T-helper 2 cell treated with Interferon-gamma antibody and Interleukin-4, amounts not matched to agents 5 μg/mL and 100 μg/mL, for 36 hours (primary cell): ENCODE results near the gene CPNE6.

Source experiments
- DNase-seq: peaks from one replicate; pipeline ENCODE4 v3.0.0; 2021; ENCODE audit warnings: low spot score
- H3K27ac Mint-ChIP-seq: one replicate; pipeline ENCODE4 v1.8.0; 2021; ENCODE audit warnings: mild to moderate bottlenecking, mixed read lengths
- H3K27me3 Mint-ChIP-seq: one replicate; pipeline ENCODE4 v1.8.0; 2021; ENCODE audit warnings: low read depth, mixed read lengths
- H3K36me3 Mint-ChIP-seq: one replicate; pipeline ENCODE4 v1.8.0; 2021; ENCODE audit warnings: low read depth, mixed read lengths
- H3K4me1 Mint-ChIP-seq: one replicate; pipeline ENCODE4 v1.8.0; 2021; ENCODE audit warnings: low read depth, mixed read lengths
- H3K4me3 Mint-ChIP-seq: one replicate; pipeline ENCODE4 v1.8.0; 2022; ENCODE audit warnings: mild to moderate bottlenecking, moderate library complexity, mixed read lengths
- H3K9me3 Mint-ChIP-seq: one replicate; pipeline ENCODE4 v1.8.0; 2021; ENCODE audit warnings: mixed read lengths

The CPNE6 gene

DNA sequence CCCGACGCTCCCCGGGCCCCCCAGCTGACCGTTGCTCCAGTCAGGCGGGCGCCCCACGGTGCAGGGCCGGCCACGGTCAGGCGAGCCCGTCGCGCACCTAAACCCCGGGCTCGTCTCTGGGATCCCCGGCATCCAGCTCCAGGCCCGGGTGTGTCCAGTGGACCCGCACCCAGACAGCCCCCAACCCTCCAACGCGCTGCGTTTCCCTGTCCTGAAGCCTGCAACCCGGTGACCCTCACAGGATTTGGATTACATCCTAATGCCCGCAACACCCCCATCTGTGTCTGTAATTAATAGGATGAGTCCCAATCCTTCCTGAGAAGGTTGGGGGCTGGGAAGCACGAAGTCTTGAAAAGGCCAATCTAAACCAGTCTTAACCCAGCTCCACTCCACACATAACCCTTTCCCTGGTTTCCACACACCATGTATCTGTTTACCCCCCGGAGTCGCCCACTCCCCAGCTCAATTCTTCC lies 10.4 kb downstream of the CPNE6 start:
- Mint-ChIP-seq H3K36me3 (no peaks in the 10 kb centered on the region), H3K9me3 (no peaks in the 10 kb centered on the region), H3K27ac (peak overlapping the region; percentile 79), H3K4me3 (peak overlapping the region; percentile 79), H3K27me3 (peaks cover 5% of the 10 kb centered on the region), H3K4me1 (peaks cover 19% of the 10 kb centered on the region)
- DNase-seq = no peak

- peak overlapping the region; percentile 79 for H3K4me3 Mint-ChIP-seq
- peaks cover 19% of the 10 kb centered on the region for H3K4me1 Mint-ChIP-seq
- peak overlapping the region; percentile 79 for H3K27ac Mint-ChIP-seq
- H3K27me3 Mint-ChIP-seq = peaks cover 5% of the 10 kb centered on the region
- no peak for DNase-seq
- no peaks in the 10 kb centered on the region for H3K36me3 Mint-ChIP-seq
- no peaks in the 10 kb centered on the region for H3K9me3 Mint-ChIP-seq
Observed at GRCh38 chr14:24082411-24083080, 11.2 kb downstream of the CPNE6 start.

- H3K4me3 Mint-ChIP-seq = no peak overlapping the region
- H3K27ac Mint-ChIP-seq = no peak overlapping the region
- no peak for DNase-seq
- peaks cover 19% of the 10 kb centered on the region for H3K4me1 Mint-ChIP-seq
- H3K9me3 Mint-ChIP-seq = no peaks in the 10 kb centered on the region
- no peaks in the 10 kb centered on the region for H3K36me3 Mint-ChIP-seq
- peaks cover 5% of the 10 kb centered on the region for H3K27me3 Mint-ChIP-seq
Observed at GRCh38 chr14:24083462-24083861, 12.1 kb downstream of the CPNE6 start.

GRCh38 chr14:24084440-24084839 lies 13.1 kb downstream of the CPNE6 start:
- Mint-ChIP-seq H3K27ac (no peak overlapping the region), H3K4me3 (no peak overlapping the region)

GRCh38 chr14:24085215-24085614 lies 13.9 kb downstream of the CPNE6 start:
- Mint-ChIP-seq H3K36me3 (no peaks in the 10 kb centered on the region), H3K27me3 (peaks cover 5% of the 10 kb centered on the region), H3K27ac (no peak overlapping the region), H3K9me3 (no peaks in the 10 kb centered on the region), H3K4me1 (peaks cover 18% of the 10 kb centered on the region), H3K4me3 (no peak overlapping the region)
- DNase-seq = no peak

More at GRCh38 chr14:24084440-24084839, 13.1 kb downstream of the CPNE6 start:
- H3K4me1 Mint-ChIP-seq = peaks cover 17% of the 10 kb centered on the region
- no peaks in the 10 kb centered on the region for H3K36me3 Mint-ChIP-seq
- H3K9me3 Mint-ChIP-seq = no peaks in the 10 kb centered on the region
- no peak for DNase-seq
- H3K27me3 Mint-ChIP-seq = peaks cover 5% of the 10 kb centered on the region

DNA sequence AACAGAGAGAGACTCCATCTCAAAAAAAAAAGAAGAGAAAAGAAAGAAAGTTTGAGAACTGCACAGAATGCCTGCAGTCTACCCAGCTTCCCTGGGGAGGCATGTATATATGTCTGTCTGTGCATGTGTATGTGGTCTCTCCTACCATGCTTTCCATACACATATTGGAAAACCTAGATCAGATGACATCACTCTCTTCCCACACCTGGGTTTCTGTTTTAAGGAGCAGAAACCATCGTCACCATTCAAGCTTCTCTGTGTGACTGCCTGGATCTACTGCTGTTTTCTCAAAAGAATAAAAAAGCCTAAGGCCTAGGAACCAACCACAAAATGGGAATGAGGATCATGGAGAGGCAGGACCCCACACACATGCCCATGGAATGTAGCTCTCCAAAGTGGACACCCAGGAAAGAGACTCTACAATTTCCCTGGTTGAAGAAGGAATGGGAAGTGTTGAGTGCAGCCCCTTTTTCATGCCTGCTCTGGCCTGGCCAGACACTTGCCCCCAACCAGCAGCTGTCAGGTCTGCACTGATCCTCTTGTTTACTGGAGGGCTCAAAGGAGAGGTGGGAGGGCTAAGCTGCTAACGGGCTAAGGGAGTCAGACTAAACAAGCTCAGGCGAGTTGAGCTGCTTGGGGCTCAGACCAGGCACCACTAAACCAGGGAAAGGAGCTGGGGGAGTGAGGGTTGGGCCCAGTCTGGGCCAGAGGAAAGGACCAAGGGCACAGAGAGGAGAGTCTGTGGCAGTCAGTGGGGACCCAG lies 15.0 kb downstream of the CPNE6 start:
- Mint-ChIP-seq H3K27ac (no peak overlapping the region), H3K27me3 (peaks cover 5% of the 10 kb centered on the region), H3K9me3 (no peaks in the 10 kb centered on the region), H3K36me3 (no peaks in the 10 kb centered on the region), H3K4me3 (no peak overlapping the region), H3K4me1 (peaks cover 15% of the 10 kb centered on the region)
- DNase-seq = no peak

GRCh38 chr14:24087004-24087403 lies 15.6 kb downstream of the CPNE6 start:
- peaks cover 12% of the 10 kb centered on the region for H3K4me1 Mint-ChIP-seq
- H3K27me3 Mint-ChIP-seq = peaks cover 3% of the 10 kb centered on the region
- H3K9me3 Mint-ChIP-seq = no peaks in the 10 kb centered on the region
- H3K27ac Mint-ChIP-seq = no peak overlapping the region
- H3K36me3 Mint-ChIP-seq = no peaks in the 10 kb centered on the region
- H3K4me3 Mint-ChIP-seq = no peak overlapping the region
- no peak for DNase-seq

DNA sequence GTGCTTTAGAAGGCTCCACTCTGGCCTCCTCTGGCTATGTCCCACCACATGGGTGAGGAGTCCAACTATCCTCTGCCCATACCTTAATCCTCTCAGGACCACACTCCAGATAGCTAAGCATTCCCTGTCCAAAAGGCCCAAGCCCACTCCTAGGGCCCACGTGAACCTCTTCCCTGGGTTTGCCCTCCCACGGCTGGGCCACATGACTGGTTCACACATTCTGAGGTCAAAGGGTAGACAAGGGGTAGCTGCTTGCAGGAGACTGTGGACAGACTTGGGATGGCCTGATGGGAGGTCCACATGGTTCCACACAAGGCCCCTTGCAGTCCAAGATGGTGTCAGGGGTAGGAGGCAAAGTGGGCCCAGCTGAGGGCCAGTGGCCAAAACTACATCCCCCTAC lies 16.7 kb downstream of the CPNE6 start:
- no peaks in the 10 kb centered on the region for H3K36me3 Mint-ChIP-seq
- no peak overlapping the region for H3K4me3 Mint-ChIP-seq
- no peak overlapping the region for H3K27ac Mint-ChIP-seq

GRCh38 chr14:24089890-24090289 lies 18.5 kb downstream of the CPNE6 start:
- peaks cover 21% of the 10 kb centered on the region for H3K4me1 Mint-ChIP-seq

More for the DNA sequence above, 16.7 kb downstream of the CPNE6 start:
- DNase-seq = no peak
- Mint-ChIP-seq H3K9me3 (no peaks in the 10 kb centered on the region), H3K27me3 (no peaks in the 10 kb centered on the region), H3K4me1 (peaks cover 14% of the 10 kb centered on the region)

DNA sequence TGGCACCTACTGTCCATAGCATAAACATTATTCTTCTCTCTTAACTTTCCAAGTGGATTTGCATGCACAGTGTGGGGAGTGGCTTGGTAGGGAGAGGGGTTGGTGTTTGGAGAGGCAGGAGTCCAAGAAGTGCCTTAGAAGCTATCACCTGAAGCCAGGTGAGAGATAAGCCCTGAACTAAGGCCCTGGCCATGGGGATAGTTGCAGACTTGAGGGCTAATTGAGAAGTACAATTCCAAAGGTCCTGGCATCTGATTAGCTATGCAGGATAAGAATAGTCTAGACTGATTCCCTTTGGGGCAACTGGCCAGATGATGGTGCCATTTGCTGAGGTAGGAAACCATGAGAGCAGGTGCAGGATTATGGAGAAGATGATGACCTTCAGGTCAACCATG lies 20.7 kb downstream of the CPNE6 start:
- Mint-ChIP-seq H3K9me3 (no peaks in the 10 kb centered on the region), H3K27ac (no peak overlapping the region), H3K4me1 (peaks cover 36% of the 10 kb centered on the region), H3K36me3 (peaks cover 19% of the 10 kb centered on the region), H3K27me3 (no peaks in the 10 kb centered on the region), H3K4me3 (peak overlapping the region; percentile 19)
- no peak for DNase-seq

More at GRCh38 chr14:24089890-24090289, 18.5 kb downstream of the CPNE6 start:
- no peak overlapping the region for H3K4me3 Mint-ChIP-seq
- no peak for DNase-seq
- H3K27me3 Mint-ChIP-seq = no peaks in the 10 kb centered on the region
- no peaks in the 10 kb centered on the region for H3K9me3 Mint-ChIP-seq
- H3K36me3 Mint-ChIP-seq = peaks cover 2% of the 10 kb centered on the region
- H3K27ac Mint-ChIP-seq = no peak overlapping the region

GRCh38 chr14:24092505-24093206 lies 21.3 kb downstream of the CPNE6 start:
- no peaks in the 10 kb centered on the region for H3K9me3 Mint-ChIP-seq

DNA sequence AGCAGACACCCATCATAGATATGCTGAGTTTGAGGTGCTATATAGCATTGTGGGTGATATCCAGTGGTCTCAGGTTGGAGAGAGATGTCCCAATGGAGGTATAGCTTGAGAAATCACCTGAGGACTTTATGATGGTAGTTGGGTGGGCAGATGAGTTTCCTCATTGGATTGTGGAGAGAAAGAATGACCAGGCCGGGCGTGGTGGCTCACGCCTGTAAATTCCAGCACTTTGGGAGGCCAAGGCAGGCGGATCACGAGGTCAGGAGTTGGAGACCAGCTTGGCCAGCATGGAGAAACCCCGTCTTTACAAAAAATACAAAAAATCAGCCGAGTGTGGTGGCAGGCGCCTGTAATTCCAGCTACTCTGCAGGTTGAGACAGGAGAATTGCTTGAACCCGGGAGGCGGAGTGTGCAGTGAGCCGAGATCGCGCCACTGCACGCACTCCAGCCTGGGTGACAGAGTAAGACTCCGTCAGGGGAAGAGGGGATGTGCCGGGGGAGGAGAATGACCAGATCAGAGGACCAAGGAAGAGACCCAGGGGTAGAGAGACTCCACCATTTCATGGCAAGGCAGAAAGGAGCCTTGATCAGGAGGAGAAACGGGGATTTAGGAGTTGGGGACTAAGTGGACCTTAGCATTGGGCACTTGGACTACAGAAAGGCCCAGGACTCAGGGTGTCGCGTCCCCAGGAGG lies 22.0 kb downstream of the CPNE6 start:
- Mint-ChIP-seq H3K36me3 (peaks cover 24% of the 10 kb centered on the region), H3K9me3 (no peaks in the 10 kb centered on the region), H3K27ac (peak overlapping the region; percentile 87), H3K4me1 (peaks cover 36% of the 10 kb centered on the region), H3K4me3 (peak overlapping the region; percentile 100), H3K27me3 (no peaks in the 10 kb centered on the region)
- no peak for DNase-seq

More at GRCh38 chr14:24092505-24093206, 21.3 kb downstream of the CPNE6 start:
- Mint-ChIP-seq H3K27me3 (no peaks in the 10 kb centered on the region), H3K4me1 (peaks cover 36% of the 10 kb centered on the region), H3K27ac (peak overlapping the region; percentile 87), H3K4me3 (peak overlapping the region; percentile 100), H3K36me3 (peaks cover 19% of the 10 kb centered on the region)
- DNase-seq = no peak
